BJ (cell line): ENCODE measurements around the gene KIF14. TPM values are rescaled to one million over a fixed set of nuclear protein-coding genes. Genes with fewer than 3 reads are reported as not detected.
A peak's percentile ranks its signal among the peaks of the same experiment; 100 is the strongest.

Source experiments
- CTCF ChIA-PET: fragments of 350-600 bp; formaldehyde crosslinking; extraction: SDS; loops from one replicate; lab custom pipeline; 2021; ENCODE audit warnings: antibody characterized with exemption, inconsistent platforms; lab: Yijun Ruan, JAX
- POLR2A ChIA-PET: fragments of 300-600 bp; sonication (Branson Sonifier 250); formaldehyde crosslinking; extraction: SDS; loops from one replicate; lab custom pipeline; 2021; ENCODE audit warnings: antibody characterized with exemption; lab: Charles Lee
- DNase-seq: peaks from one replicate; pipeline ENCODE4 v3.0.0-alpha.2; 2011; ENCODE audit warnings: low read depth
- H3K27me3 ChIP-seq: 2 replicates; pipeline ENCODE4 v1.6.0; 2011; ENCODE audit warnings: low read length; ENCODE audit not compliant: control insufficient read depth, insufficient read depth
- H3K36me3 ChIP-seq: 2 replicates; pipeline ENCODE4 v1.5.1; 2011; ENCODE audit warnings: low read length; ENCODE audit not compliant: control insufficient read depth, insufficient read depth
- H3K4me3 ChIP-seq: 2 replicates; pipeline ENCODE4 v1.5.1; 2011; ENCODE audit warnings: low read depth, mild to moderate bottlenecking, control low read depth, low read length
- polyA plus RNA-seq: library from polyadenylated mRNA; depleted of rRNA; stranded (reverse); fragments of >200 nt; gene quantifications from 2 replicates; pipeline ENCODE4 v1.2.3, GENCODE V29; 2011
- TF ChIP-seq, protein P1 (sequence below): IDR thresholded peaks from 2 replicates; pipeline ENCODE4 v1.5.1; 2011; ENCODE audit warnings: low read depth, mild to moderate bottlenecking, control low read depth, inconsistent platforms, low read length, moderate library complexity; ENCODE audit not compliant: insufficient read depth

Gene KIF14
- polyA plus RNA-seq, 1 experiment, result 2.1 TPM

GRCh38 chr1:200610846-200611245 is 9.7 kb downstream of the KIF14 start:
- no peaks in the 10 kb centered on the region for H3K36me3 ChIP-seq
- peak; percentile 31 for DNase-seq
- TF ChIP-seq, protein P1, sequence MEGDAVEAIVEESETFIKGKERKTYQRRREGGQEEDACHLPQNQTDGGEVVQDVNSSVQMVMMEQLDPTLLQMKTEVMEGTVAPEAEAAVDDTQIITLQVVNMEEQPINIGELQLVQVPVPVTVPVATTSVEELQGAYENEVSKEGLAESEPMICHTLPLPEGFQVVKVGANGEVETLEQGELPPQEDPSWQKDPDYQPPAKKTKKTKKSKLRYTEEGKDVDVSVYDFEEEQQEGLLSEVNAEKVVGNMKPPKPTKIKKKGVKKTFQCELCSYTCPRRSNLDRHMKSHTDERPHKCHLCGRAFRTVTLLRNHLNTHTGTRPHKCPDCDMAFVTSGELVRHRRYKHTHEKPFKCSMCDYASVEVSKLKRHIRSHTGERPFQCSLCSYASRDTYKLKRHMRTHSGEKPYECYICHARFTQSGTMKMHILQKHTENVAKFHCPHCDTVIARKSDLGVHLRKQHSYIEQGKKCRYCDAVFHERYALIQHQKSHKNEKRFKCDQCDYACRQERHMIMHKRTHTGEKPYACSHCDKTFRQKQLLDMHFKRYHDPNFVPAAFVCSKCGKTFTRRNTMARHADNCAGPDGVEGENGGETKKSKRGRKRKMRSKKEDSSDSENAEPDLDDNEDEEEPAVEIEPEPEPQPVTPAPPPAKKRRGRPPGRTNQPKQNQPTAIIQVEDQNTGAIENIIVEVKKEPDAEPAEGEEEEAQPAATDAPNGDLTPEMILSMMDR, result no peak
- ChIA-PET CTCF (interaction anchor here (0.6 to 2.1 kb wide), 3 partner anchors 12 to 98 kb away, joined by 3 to 6 read pairs (median 5); no protein-coding TSS in a partner anchor), POLR2A (no interaction called here)
- no peak overlapping the region for H3K4me3 ChIP-seq
- H3K27me3 ChIP-seq, result no peaks in the 10 kb centered on the region

- POLR2A ChIA-PET, result no interaction called here
Measured at GRCh38 chr1:200602632-200603031, 17.9 kb downstream of the KIF14 start.

GRCh38 chr1:200590001-200590400 is 30.6 kb downstream of the KIF14 start:
- ChIA-PET POLR2A (no interaction called here), CTCF (interaction anchor here (1.0 kb wide), 1 partner anchor 10 kb away, joined by 4 read pairs; no protein-coding TSS in a partner anchor)
- TF ChIP-seq, protein P1, result no peak
- no peaks in the 10 kb centered on the region for H3K27me3 ChIP-seq
- H3K36me3 ChIP-seq, result no peaks in the 10 kb centered on the region
- no peak overlapping the region for H3K4me3 ChIP-seq
- DNase-seq, result no peak

More at GRCh38 chr1:200602632-200603031, 17.9 kb downstream of the KIF14 start:
- CTCF ChIA-PET, result no interaction called here
- H3K4me3 ChIP-seq, result no peak overlapping the region
- H3K36me3 ChIP-seq, result peaks cover 1% of the 10 kb centered on the region
- no peak for DNase-seq
- TF ChIP-seq, protein P1, result no peak
- no peaks in the 10 kb centered on the region for H3K27me3 ChIP-seq

- POLR2A ChIA-PET, result interaction anchor here (0.6 kb wide), 1 partner anchor 81 kb away, joined by 5 read pairs; the partner anchor contains the start of gene DDX59
- H3K36me3 ChIP-seq, result no peaks in the 10 kb centered on the region
- DNase-seq, result no peak
- H3K27me3 ChIP-seq, result no peaks in the 10 kb centered on the region
- CTCF ChIA-PET, result interaction anchor here (0.8 kb wide), 1 partner anchor 13 kb away, joined by 3 read pairs; no protein-coding TSS in a partner anchor
- TF ChIP-seq, protein P1, result no peak
- H3K4me3 ChIP-seq, result no peak overlapping the region
Measured at GRCh38 chr1:200588698-200589097, 31.9 kb downstream of the KIF14 start.

GRCh38 chr1:200564319-200564718 is 56.2 kb downstream of the KIF14 start:
- POLR2A ChIA-PET, result no interaction called here
- CTCF ChIA-PET, result interaction anchor here (1.8 kb wide), 1 partner anchor 9 kb away, joined by 5 read pairs; no protein-coding TSS in a partner anchor
- TF ChIP-seq, protein P1, result no peak
- DNase-seq, result no peak
- Histone ChIP-seq H3K36me3 (no peaks in the 10 kb centered on the region), H3K27me3 (no peaks in the 10 kb centered on the region), H3K4me3 (no peak overlapping the region)
